AG09309 (cell line): ENCODE data around the gene ATG101.

ENCODE experiments used
- DNase-seq: peaks from one replicate; pipeline ENCODE4 v3.0.0-alpha.2; 2010; ENCODE audit warnings: low read depth
- H3K4me3 ChIP-seq: 2 replicates; pipeline ENCODE4 v1.5.1; 2011; ENCODE audit warnings: mild to moderate bottlenecking, low read depth, low read length, moderate library complexity; ENCODE audit not compliant: control insufficient read depth
- CTCF ChIP-seq: IDR thresholded peaks from 2 replicates; pipeline ENCODE4 v1.5.1; 2011; ENCODE audit warnings: mild to moderate bottlenecking, low read depth, low read length, inconsistent platforms; ENCODE audit not compliant: insufficient read depth, control insufficient read depth; ENCODE audit errors: missing control alignments

ATG101 gene

GRCh38 chr12:52079576-52080402 lies 10.0 kb downstream of the ATG101 start, which contains the start of gene SMIM41:
TSS of gene SMIM41 (plus strand) at chr12:52079704. CDS start at chr12:52079780, 76 bp downstream.
- H3K4me3 ChIP-seq: no peak within 1 kb of the TSS

GRCh38 chr12:52080403-52081251 lies 10.8 kb downstream of the ATG101 start:
- no peak overlapping the region for H3K4me3 ChIP-seq
- DNase-seq: no peak
- no peak for TF ChIP-seq CTCF

More at GRCh38 chr12:52079576-52080402, 10.0 kb downstream of the ATG101 start, which contains the start of gene SMIM41:
- TF ChIP-seq CTCF: no peak
- DNase-seq: no peak

- no peak for DNase-seq
- no peak overlapping the region for H3K4me3 ChIP-seq
- no peak for TF ChIP-seq CTCF
Observed at GRCh38 chr12:52081263-52081733, 11.5 kb downstream of the ATG101 start.

- no peak for DNase-seq
- no peak overlapping the region for H3K4me3 ChIP-seq
- no peak for TF ChIP-seq CTCF
Observed at GRCh38 chr12:52082026-52082668, 12.4 kb downstream of the ATG101 start.

GRCh38 chr12:52082669-52082987 lies 12.8 kb downstream of the ATG101 start:
- no peak for TF ChIP-seq CTCF
- no peak for DNase-seq
- no peak overlapping the region for H3K4me3 ChIP-seq

GRCh38 chr12:52082988-52083637 lies 13.3 kb downstream of the ATG101 start:
- no peak for DNase-seq
- peak; percentile 98 for TF ChIP-seq CTCF

More at GRCh38 chr12:52082988-52083637, 13.3 kb downstream of the ATG101 start:
- H3K4me3 ChIP-seq: no peak overlapping the region
